T47D (cell line): Measurements from ENCODE around the gene CHRM5.

Source experiments
- DNase-seq, 2 experiments: peaks; one replicate each; pipeline versions ENCODE4 v3.0.0 to v3.0.0-alpha.2; 2011 to 2012; ENCODE audit warnings: low read depth in 1 of 2, low spot score in 1 of 2
- JUND ChIP-seq: IDR thresholded peaks from 2 replicates; pipeline ENCODE4 v1.6.1; 2012; ENCODE audit warnings: low read depth
- in situ Hi-C: cut with HindIII; loops from 2 replicates; pipeline ENCODE4 v1.10.0; 2016; ENCODE audit warnings: low sequenced_read_pairs, low pct_unique_long_range_greater_than_20kb

CHRM5 gene

DNA sequence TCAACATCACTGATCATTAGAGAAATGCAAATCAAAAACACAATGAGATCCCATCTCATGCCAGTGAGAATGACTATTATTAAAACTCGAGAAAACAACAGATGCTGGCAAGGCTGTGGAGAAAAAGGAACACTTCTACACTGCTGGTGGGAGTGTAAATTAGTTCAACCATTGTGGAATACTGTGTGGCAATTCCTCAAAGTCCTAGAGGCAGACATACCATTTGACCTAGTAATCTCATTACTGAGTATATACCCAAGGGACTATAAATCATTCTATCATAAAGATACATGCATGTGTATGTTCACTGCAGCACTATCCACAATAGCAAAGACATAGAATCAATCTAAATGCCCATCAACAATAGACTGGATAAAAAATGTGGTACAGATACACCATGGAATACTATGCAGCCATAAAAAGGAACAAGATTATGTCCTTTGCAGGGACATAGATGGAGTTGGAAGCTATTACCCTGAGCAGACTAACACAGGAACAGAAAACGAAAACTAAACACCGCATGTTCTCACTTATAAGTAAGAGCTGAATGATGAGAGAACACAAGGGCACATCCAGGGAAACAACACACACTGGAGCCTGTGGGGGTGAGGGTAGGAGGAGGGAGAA lies 85.9 kb downstream of the CHRM5 start:
- TF ChIP-seq JUND, result no peak
- no peak for DNase-seq
- in situ Hi-C loops, result no loop called here

DNA sequence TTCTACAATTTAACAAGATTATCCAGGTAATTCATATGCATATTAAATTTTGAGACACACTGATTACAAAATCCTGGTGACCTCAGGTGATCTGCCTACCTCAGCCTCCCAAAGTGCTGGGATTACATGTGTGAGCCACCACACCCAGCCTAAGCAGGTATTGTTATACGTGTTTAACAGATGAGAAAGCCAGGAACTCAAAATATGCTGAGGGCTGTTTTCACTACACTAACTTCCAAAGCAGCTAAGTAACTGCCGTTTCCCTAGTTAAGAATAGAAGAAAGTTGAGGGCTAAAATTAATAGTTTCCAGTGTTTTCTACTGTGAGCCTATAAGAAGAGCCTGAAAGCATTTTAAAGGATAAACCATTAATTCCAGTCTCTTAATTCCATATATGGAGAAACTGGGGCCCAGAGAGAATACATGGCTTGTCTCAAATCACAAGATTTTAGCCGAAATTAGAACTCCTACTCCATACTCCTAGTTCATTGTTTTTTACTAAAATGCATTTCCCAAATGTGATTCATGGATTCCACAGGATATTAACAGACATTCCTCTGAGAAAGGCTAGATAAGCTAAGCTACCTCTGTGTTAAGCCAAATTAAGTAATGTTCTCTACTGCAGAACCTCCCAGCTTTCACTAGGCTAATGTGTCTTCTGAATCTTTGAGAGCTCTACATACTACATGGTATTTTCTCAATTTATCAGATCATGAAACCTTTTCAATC lies 87.7 kb downstream of the CHRM5 start:
- DNase-seq, result no peak
- in situ Hi-C loops, result no loop called here
- no peak for TF ChIP-seq JUND

DNA sequence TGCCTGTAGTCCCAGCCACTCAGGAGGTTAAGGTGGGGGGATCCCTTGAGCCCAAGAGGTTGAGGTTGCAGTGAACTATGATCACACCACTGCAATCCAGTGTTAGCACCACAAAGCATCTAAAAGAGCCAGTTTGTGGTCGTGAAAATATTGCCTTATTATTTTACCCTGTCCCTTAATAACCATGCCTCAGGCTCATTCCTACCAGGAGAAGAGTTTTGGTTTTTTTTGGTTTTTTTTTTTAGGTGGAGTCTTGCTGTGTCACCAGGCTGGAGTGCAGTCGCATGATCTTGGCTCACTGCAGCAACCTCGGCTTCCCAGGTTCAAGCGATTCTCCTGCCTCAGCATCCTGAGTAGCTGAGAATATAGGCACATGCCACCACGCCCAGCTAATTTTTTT lies 88.6 kb downstream of the CHRM5 start:
- in situ Hi-C loops, result no loop called here
- no peak for TF ChIP-seq JUND

GRCh38 chr15:34059476-34059875 lies 91.2 kb downstream of the CHRM5 start:
- TF ChIP-seq JUND, result no peak
- in situ Hi-C loops, result no loop called here
- peak in 1 of 2 experiments; percentile 39 for DNase-seq

More for the DNA sequence above, 88.6 kb downstream of the CHRM5 start:
- no peak for DNase-seq

- in situ Hi-C loops, result no loop called here
- no peak for DNase-seq
- no peak for TF ChIP-seq JUND
Observed at GRCh38 chr15:34059946-34060345, 91.6 kb downstream of the CHRM5 start.

DNA sequence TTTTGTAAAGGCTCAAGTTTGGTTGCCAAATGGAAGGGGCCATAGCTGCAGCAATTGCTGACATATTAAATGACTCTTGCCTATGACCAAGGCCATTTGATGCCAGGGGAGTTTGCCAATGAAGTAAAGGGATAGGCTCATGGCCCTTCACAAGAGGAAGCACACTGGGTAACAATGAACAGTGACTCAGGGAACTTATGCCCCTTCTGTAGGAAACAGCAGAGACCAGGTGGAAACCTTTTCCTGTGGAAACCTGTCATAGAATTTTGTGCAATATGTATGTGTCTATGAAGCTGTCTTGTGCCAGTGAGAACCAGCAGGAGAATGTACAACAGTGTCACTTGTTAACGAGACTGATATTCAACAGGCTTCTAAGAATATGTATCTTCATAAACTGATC lies 96.1 kb downstream of the CHRM5 start:
- no peak for DNase-seq
- TF ChIP-seq JUND, result no peak
- in situ Hi-C loops, result no loop called here

DNA sequence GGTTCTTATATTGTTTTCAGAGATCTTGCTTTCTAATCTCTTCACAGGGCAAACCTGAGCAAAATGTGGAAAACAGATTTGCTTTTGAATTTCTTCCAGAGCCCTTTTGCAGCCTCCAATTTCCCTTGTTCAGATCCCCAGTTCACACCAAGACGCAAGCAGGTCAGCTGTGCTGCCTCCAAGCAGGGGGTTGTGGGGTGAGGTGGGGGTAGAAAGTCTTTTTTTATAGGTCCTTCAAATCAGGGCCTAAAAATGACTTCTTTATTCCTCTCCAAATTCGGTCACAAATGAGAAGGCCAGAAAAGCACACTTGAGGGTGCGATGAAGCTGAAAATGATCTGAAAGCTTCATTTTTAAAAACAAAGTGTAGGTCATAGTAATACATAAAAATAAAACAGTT lies 97.0 kb downstream of the CHRM5 start:
- DNase-seq, result no peak
- TF ChIP-seq JUND, result no peak
- in situ Hi-C loops, result no loop called here

GRCh38 chr15:34065941-34066340 lies 97.6 kb downstream of the CHRM5 start:
- in situ Hi-C loops, result no loop called here

GRCh38 chr15:34070003-34070402 lies 101.7 kb downstream of the CHRM5 start:
- in situ Hi-C loops, result no loop called here
- DNase-seq, result no peak
- TF ChIP-seq JUND, result no peak

More at GRCh38 chr15:34065941-34066340, 97.6 kb downstream of the CHRM5 start:
- no peak for DNase-seq
- no peak for TF ChIP-seq JUND

- in situ Hi-C loops, result no loop called here
Observed at GRCh38 chr15:34076785-34077184, 108.5 kb downstream of the CHRM5 start.

DNA sequence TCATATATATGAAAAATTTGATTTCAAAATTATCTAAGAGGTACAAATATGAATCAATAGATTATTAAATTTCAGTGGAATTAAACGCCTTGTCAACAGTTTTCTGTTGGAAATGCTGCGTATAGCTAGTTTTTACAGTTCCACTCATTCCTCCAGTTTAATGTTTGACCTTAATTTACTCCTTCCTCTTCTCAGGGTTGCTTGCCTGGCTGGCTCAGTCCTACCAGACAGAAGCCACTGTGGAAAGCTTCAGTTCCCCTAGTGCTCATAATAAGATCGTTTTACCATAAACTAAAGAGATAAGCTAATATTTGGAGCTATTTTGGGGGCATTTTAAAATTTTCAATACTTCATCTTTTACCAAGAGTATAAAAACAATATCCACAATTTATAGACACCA lies 110.6 kb downstream of the CHRM5 start:
- in situ Hi-C loops, result no loop called here
- TF ChIP-seq JUND, result no peak
- no peak for DNase-seq

More at GRCh38 chr15:34076785-34077184, 108.5 kb downstream of the CHRM5 start:
- no peak for DNase-seq
- no peak for TF ChIP-seq JUND

DNA sequence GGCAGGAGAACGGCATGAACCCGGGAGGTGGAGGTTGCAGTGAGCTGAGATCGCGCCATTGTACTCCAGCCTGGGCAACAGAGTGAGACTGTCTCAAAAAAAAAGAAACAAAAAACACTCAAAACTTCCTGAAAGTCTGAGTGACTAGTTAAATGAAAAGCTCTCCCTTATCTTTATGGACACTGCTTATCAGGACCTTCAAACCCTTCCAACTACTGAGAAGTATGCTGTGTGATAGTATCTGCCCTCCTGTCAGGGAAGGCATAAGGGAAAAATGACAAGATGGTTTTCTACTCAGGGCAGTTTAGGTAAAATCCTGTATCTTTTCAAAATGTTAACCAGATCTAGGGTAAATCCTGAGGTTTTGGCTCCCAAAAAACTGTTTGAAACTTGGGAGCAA lies 111.6 kb downstream of the CHRM5 start:
- TF ChIP-seq JUND, result no peak
- no peak for DNase-seq

DNA sequence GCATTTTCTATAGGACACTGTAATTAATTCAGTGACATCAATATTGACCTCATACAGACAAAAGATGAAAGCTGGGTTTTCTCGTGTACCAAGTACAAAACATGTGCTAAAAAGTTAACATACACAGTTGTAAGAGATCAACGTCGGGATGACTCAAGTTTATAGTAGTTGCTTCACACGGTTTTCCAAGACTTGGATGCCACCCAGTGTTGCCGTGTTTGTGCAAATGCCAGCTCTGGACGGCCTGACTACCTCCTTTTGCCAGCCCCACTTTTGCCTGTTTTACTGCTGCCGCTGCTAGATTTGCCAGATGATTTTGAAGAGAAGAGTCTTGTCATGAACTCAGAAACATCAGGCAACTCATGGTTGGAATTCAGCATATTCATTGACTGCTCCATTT lies 115.8 kb downstream of the CHRM5 start:
- no peak for DNase-seq
- TF ChIP-seq JUND, result no peak
- in situ Hi-C loops, result no loop called here

More for the DNA sequence above, 111.6 kb downstream of the CHRM5 start:
- in situ Hi-C loops, result no loop called here
